Inflammatory macrophage (primary cell): Measurements from ENCODE around the gene CACNA1C.

Experiments used
- DNase-seq, 2 donors: peaks; one replicate each; pipeline ENCODE4 v3.0.0-alpha.2; 2020 to 2022
- total RNA-seq, 18 experiments: gene quantifications; one replicate each; lab custom pipeline; 2026; ENCODE audit warnings: mixed read lengths in 6 of 18, inconsistent platforms in 2 of 18; lab: John Stamatoyannopoulos, UW

The CACNA1C gene
- 0 to 0.62 (median 0.17) reads per million in 18 experiments for total RNA-seq

DNA sequence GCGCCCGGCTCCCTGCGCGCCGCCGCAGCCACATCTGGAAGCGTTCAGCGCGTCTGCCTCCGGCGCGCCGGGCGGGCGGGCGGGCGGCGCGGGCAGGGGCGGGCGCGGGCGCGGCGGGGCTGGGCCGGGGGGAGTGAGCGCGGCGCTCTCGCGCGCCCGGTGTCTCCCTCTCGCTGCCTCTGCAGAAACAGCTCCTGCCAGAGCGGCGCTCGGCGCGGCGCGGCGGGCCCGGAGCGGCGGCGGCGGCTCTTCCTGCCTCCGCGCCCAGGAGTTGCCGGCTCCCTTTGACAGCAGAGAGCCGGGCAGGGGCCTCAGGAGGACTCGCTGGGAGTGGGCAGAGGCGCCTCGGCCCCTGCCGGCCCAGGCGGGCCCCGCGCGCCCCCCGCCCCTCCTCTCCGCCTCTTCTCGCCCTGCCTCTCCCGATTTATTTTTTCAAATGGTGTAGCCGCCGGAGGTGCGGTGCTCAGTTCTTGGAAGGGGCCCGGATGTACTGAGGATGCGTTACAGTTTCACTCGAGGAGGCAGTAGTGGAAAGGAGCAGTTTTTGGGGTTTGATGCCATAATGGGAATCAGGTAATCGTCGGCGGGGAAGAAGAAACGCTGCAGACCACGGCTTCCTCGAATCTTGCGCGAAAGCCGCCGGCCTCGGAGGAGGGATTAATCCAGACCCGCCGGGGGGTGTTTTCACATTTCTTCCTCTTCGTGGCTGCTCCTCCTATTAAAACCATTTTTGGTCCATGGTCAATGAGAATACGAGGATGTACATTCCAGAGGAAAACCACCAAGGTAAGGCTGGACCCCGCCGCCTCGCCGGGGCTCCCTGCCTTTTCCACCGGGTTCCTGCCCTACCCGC lies at the start of gene CACNA1C:
CACNA1C (plus strand) TSS at position 162 of the 853 bp plus-strand sequence; CDS start at position 738, 576 bp downstream.
- peak in 1 of 2 donors; percentile 18 for DNase-seq

GRCh38 chr12:2003676-2004112 lies 49.1 kb upstream of the CACNA1C start:
- DNase-seq = no peak

- DNase-seq = peak; percentile 95 to 97
Measured at GRCh38 chr12:2004113-2004929, 48.5 kb upstream of the CACNA1C start, which contains the start of gene DCP1B. TSS of gene DCP1B (minus strand) at chr12:2004457. CDS start at chr12:2004431, 26 bp downstream.

DNA sequence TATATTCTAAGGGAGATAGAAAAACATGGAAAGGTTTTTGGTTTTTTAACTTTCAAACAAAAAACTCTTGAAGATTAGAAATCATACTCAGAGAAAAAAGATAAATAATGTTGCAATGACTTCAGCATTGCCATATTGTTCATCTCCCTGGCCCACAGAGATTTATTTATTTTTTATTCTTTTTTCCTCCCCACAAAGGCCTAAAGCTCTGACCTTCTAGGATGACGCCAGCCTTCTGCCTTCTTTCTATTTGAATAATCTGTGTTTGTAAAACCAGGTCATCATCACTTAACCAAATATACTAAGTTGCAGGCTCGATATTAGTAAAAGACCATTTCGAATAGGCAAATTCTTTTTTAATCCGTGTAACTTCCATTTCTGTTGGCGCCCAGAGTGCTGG lies 44.1 kb upstream of the CACNA1C start:
- DNase-seq = no peak

DNA sequence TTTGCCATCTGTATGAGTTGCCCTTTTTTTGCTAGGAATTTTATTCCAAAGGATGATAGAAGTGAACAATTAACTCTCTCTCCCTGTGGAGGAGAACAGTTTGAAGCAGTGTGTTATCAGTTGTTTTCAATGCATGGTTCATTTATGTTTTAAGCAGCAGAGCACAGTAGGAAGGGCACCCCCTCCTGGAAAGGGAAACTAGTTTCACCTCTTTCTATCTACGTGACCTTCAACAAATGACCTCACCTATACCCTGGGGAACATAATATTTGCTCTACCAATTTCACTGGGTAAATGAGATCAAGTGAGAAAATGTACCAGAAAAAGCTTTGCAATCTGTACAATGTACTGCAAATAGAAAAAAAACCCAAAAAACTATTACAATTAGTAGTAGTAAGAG lies 43.2 kb upstream of the CACNA1C start:
- no peak for DNase-seq

- DNase-seq = no peak
Measured at GRCh38 chr12:2011643-2012607, 40.9 kb upstream of the CACNA1C start.

- no peak for DNase-seq
Measured at GRCh38 chr12:2013086-2013485, 39.7 kb upstream of the CACNA1C start.

DNA sequence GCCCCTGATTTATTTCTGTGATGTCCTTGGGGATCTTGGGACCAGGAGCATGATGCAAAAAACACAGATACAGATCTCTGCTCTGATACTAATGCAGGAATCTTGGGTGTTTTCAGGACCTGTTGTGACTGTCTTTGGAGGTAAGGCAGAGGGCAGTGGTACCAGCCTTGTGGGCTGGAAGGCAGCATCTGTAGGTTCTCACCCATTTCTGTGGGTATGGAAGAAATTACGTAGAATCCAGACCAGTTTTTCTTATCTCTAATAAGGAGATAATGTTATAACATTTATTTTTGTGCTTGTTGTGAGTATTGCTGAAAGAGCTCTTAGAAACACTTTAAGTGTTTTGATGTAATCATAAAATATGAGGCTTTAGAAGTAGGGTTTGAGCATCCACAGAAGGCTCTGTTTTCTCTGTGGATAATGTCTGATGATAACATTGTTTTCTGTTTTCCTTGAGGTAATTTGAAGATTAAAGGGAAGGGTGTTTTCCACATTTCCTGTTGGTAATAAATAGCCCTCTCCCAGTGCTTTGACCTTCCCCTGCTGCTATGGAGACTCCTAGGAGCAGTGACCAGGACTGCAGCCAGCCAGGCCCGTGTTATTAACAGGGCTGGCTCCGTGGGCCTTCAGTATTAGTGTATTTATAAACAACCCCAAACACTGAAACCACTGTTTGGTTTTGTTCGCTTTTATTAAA lies 39.1 kb upstream of the CACNA1C start:
- no peak for DNase-seq

DNA sequence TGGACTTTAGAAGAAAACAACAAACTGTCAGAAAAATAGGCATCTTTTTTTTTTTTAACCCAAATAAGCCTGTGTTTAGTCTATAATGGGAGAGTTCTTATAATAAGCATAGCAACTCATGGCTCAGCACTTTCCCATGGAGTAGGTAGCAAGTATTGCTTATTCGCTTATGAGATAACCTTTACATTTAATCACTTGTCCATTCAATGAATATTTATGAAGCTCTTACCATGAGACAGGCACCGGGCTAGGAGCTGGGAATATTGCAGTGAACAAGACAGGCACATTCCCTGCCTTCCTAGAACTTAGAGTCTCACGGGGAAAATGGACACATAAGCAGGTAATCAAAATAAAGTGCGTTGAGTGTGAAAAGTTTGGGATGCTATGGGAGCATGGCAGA lies 38.6 kb upstream of the CACNA1C start:
- DNase-seq = no peak

GRCh38 chr12:2016862-2017545 lies 35.8 kb upstream of the CACNA1C start:
- DNase-seq = no peak

- DNase-seq = no peak
Measured at GRCh38 chr12:2017546-2018337, 35.0 kb upstream of the CACNA1C start.

- DNase-seq = peak in 1 of 2 donors; percentile 30
Measured at GRCh38 chr12:2018391-2018790, 34.4 kb upstream of the CACNA1C start.

DNA sequence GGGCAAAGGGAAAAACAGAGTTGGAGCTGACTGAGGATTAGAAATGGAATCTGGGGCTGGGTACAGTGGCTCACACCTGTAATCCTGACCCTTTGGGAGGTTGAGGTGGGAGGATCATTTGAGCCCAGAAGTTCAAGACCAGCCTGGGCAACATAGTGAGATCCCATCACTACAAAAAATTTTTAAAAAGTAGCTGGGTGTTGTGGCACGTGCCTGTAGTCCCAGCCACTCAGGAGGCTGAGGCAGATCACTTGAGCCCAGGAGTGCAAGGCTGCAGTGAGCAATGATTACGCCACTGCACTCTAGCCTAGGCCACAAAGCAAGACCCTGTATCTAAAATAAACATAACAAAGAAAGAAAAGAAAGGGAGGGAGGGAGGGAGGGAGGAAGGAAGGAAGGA lies 33.7 kb upstream of the CACNA1C start:
- DNase-seq = no peak

GRCh38 chr12:2020511-2020910 lies 32.3 kb upstream of the CACNA1C start:
- DNase-seq = no peak

DNA sequence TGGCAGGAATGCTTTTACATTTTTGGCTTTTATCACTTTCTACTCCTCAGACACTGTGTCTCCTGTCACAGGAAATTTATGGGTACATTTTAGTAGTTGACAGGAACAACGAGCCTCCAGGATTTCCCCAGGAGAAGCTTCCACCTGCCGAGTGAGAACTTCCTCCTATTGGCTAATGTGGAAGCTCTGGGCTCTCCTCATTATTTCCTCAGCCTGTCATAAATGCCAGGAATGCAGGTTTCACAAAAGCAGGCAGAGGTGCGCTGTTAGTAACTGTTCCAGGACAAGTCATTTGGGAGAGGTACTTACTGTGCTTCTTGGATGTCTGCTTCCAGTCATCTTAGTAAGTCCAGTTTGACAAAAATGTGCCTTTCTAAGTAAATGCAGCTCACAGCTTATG lies 29.4 kb upstream of the CACNA1C start:
- DNase-seq = no peak

GRCh38 chr12:2027351-2027750 lies 25.4 kb upstream of the CACNA1C start:
- no peak for DNase-seq

GRCh38 chr12:2029851-2030250 lies 22.9 kb upstream of the CACNA1C start:
- DNase-seq = no peak

GRCh38 chr12:2032506-2032905 lies 20.3 kb upstream of the CACNA1C start:
- no peak for DNase-seq

DNA sequence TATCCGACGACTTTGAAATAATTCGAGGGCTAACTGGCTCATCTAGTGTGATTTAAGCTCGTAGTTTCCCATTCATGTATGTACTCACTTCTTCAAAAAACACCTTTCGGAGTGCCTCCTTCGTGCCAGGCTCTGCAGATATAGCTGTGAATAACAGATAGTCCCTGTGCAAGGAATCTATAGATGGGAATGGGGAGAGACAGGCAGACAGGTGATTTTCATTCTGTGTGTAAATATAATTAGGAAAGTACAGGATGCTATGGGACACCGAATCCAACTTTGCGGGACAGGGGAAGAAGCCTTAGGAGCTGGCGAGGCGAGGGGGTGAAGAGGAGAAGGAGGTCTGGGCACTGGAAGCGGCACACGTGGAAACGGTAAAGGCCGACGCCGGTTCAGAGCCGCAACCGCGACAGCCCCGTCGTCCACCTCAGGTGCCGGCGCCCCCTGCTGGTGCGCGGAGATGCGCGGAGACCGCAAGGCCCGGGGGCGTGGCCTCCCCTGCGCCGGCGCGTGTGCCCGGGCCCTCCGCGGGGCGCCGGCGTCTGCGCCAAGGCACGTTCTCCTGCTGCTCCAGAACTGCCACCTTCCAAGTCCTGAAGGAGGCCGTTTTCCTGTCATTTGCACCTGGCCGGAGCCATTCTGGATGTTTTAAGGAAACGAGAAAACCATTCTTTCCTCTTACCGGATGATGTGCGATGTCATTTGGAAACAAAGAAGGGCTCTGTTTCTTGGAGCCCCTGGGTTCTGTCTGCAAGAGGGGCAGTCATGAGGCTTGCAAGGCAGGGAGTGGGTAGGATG lies 18.0 kb upstream of the CACNA1C start:
- DNase-seq = peak; percentile 74 to 82
